ENCODE measurements around the gene CDHR3.

GRCh38 chr7:106062521-106062931 is 99.5 kb downstream of the CDHR3 start:
- TF ChIP-seq CTCF (conservative IDR thresholded peaks at IDR 0.05; ENCODE audit: low read length) (no peak), EZH2phosphoT487 (IDR thresholded peaks at IDR 0.05; ENCODE audit: borderline replicate concordance, low read depth, low read length) (no peak)

All from OCI-LY7 (cell line).